Panc1 (cell line): Measurements from ENCODE around the gene GFPT1. TPM values are rescaled to one million over a fixed set of nuclear protein-coding genes. Genes with fewer than 3 reads are reported as not detected.

Experiments
- ATAC-seq: fragments of 200-7000 bp; cut with Tn5 transposase; 2 replicates; pipeline ENCODE4 v1.9.1; 2020; ENCODE audit warnings: mild to moderate bottlenecking, moderate library complexity
- BruUV-seq: library from RNA; stranded (reverse); fragments of 400-500 nt; replicated peaks from 2 replicates; lab custom pipeline; 2021; lab: Mats Ljungman, UMichigan
- CTCF ChIA-PET: fragments of 300-600 bp; sonication (Branson Sonifier 250); formaldehyde crosslinking; loops from one replicate; lab custom pipeline; 2022; ENCODE audit warnings: antibody characterized with exemption; lab: Charles Lee
- POLR2A ChIA-PET: fragments of 300-600 bp; sonication (Branson Sonifier 250); formaldehyde crosslinking; loops from one replicate; lab custom pipeline; 2022; ENCODE audit warnings: antibody characterized with exemption; lab: Charles Lee
- DNase-seq: peaks from one replicate; pipeline ENCODE4 v3.0.0-alpha.2; 2010; ENCODE audit warnings: low read depth, low spot score
- H3K27ac ChIP-seq: 2 replicates; pipeline ENCODE4 v1.5.1; 2011; ENCODE audit warnings: mild to moderate bottlenecking, low read length, inconsistent platforms
- H3K27me3 ChIP-seq: fragments of 200-500 bp; sonication (Bioruptor generic); 2 replicates; pipeline ENCODE4 v1.6.0; 2014; ENCODE audit warnings: low read length, inconsistent platforms; ENCODE audit not compliant: control insufficient read depth, insufficient read depth
- H3K36me3 ChIP-seq: fragments of 200-500 bp; sonication (Bioruptor generic); 2 replicates; pipeline ENCODE4 v1.5.1; 2014; ENCODE audit warnings: inconsistent platforms, mild to moderate bottlenecking, low read length, moderate library complexity; ENCODE audit not compliant: control insufficient read depth, insufficient read depth
- H3K4me1 ChIP-seq: 2 replicates; pipeline ENCODE4 v1.5.1; 2011; ENCODE audit warnings: inconsistent platforms, mild to moderate bottlenecking, low read length, moderate library complexity; ENCODE audit not compliant: control insufficient read depth, insufficient read depth
- H3K4me3 ChIP-seq, 2 experiments: 2 replicates each; pipeline ENCODE4 v1.5.1; 2011 to 2012; ENCODE audit warnings: low read depth in 2 of 2, low read length in 2 of 2, mild to moderate bottlenecking in 2 of 2, inconsistent platforms in 1 of 2, moderate library complexity in 1 of 2
- H3K9me3 ChIP-seq: fragments of 200-500 bp; sonication (Bioruptor generic); 2 replicates; pipeline ENCODE4 v1.5.1; 2014; ENCODE audit warnings: low read depth, mild to moderate bottlenecking, inconsistent platforms, low read length, moderate library complexity; ENCODE audit not compliant: control insufficient read depth, insufficient read depth
- CTCF ChIP-seq: fragments of 450-650 bp; IDR thresholded peaks from 2 replicates; pipeline ENCODE4 v1.5.1; 2017; ENCODE audit warnings: mild to moderate bottlenecking
- POLR2AphosphoS5 ChIP-seq: IDR thresholded peaks from 2 replicates; pipeline ENCODE4 v1.6.1; 2012; ENCODE audit warnings: mild to moderate bottlenecking, low read depth, low read length, moderate library complexity
- REST ChIP-seq, 2 experiments: IDR thresholded peaks; 2 replicates each; pipeline ENCODE4 v1.6.1; 2011 to 2012; ENCODE audit warnings: low read depth in 2 of 2, control low read depth in 1 of 2, low read length in 1 of 2, mild to moderate bottlenecking in 1 of 2, moderate library complexity in 1 of 2; ENCODE audit not compliant: insufficient read depth in 1 of 2
- SIN3A ChIP-seq: IDR thresholded peaks from 2 replicates; pipeline ENCODE4 v1.6.1; 2012; ENCODE audit warnings: low read depth, mild to moderate bottlenecking, low read length, moderate library complexity, borderline replicate concordance; ENCODE audit not compliant: insufficient read depth
- TCF7L2 ChIP-seq: IDR thresholded peaks from 2 replicates; pipeline ENCODE4 v1.6.1; 2011; ENCODE audit warnings: mild to moderate bottlenecking, low read depth, low read length, inconsistent platforms
- in situ Hi-C: cut with HindIII; loops from 2 replicates; pipeline ENCODE4 v1.10.0; 2016; ENCODE audit warnings: low sequenced_read_pairs, low pct_unique_long_range_greater_than_20kb
- intact Hi-C: fragments of 100-400 bp; cut with micrococcal nuclease; formaldehyde crosslinking; loops from one replicate; pipeline ENCODE4 v1.10.0; 2022; ENCODE audit not compliant: unreplicated experiment
- total RNA-seq: library from RNA; stranded (reverse); gene quantifications from one replicate; pipeline ENCODE4 v1.2.1, GENCODE V29; 2021; ENCODE audit not compliant: unreplicated experiment

GFPT1 gene
- total RNA-seq, 1 experiment from 2014 or later: 53.0 TPM

- ATAC-seq (no peak), DNase-seq (no peak)
- Histone ChIP-seq H3K4me1 (no peaks in the 10 kb centered on the region), H3K9me3 (no peaks in the 10 kb centered on the region), H3K27ac (peak overlapping the region; percentile 0; the same call in 1 of the 2 replicates), H3K4me3 (no peak overlapping the region), H3K36me3 (no peaks in the 10 kb centered on the region), H3K27me3 (no peaks in the 10 kb centered on the region)
- POLR2A ChIA-PET: no interaction called here
- BruUV-seq: no TSS peak
- in situ Hi-C loops: no loop called here
- no peak for TF ChIP-seq SIN3A
- no peak for TF ChIP-seq POLR2AphosphoS5
- no peak for TF ChIP-seq TCF7L2
- intact Hi-C loops: no loop called here
- CTCF ChIA-PET: no interaction called here
Measured at GRCh38 chr2:69285379-69285894, 101.6 kb downstream of the GFPT1 start.

- in situ Hi-C loops: no loop called here
- no peaks in the 10 kb centered on the region for H3K36me3 ChIP-seq
- no TSS peak for BruUV-seq
- H3K9me3 ChIP-seq: no peaks in the 10 kb centered on the region
- POLR2A ChIA-PET: no interaction called here
- 0 out of 2 replicates have a peak overlapping the region, but pooled peaks have one; percentile 5 for H3K27ac ChIP-seq
- H3K4me3 ChIP-seq: no peak overlapping the region
- DNase-seq (no peak), ATAC-seq (no peak)
- H3K27me3 ChIP-seq: no peaks in the 10 kb centered on the region
- no peak for TF ChIP-seq TCF7L2
- no peak for TF ChIP-seq REST (IDR thresholded peaks at IDR 0.05; ENCODE audit: insufficient read depth in 1 of 2, low read depth in 2 of 2, low read length in 1 of 2)
- no peak for TF ChIP-seq CTCF
- no peak for TF ChIP-seq POLR2AphosphoS5
- no peak for TF ChIP-seq SIN3A
- CTCF ChIA-PET: no interaction called here
- intact Hi-C loops: no loop called here
- no peaks in the 10 kb centered on the region for H3K4me1 ChIP-seq
Measured at GRCh38 chr2:69280796-69281412, 106.1 kb downstream of the GFPT1 start.
